Measurements from ENCODE around the gene FAM13A. TPM values are rescaled to one million over a fixed set of nuclear protein-coding genes. Genes with fewer than 3 reads are reported as not detected.

Gene FAM13A
- total and polyA plus RNA-seq, 2 of the 8 experiments (the other 6 are each of a cell fraction or from before 2014, with no cell fraction given), result 7.1 to 16.5 TPM

DNA sequence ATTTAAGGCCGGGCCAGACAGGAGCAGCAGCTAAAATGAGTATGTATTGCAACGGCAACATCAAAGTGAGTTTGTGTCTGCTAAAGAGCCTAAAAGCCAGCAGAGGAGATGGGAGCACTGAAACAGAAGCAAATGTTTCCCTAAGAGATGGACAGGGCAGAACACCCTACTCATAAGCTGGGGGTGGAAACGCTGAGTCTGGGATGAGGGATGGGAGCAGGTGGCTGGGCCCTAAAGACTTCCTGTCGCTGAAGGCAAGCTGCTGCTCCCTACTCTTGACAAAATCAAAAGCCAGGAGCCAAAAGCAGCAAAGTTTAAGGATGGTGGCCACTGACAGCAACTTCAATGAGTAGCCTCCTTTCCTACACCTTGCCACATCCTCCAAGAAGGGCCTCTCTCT, 318.8 kb downstream of the FAM13A start:
- Histone ChIP-seq H3K9ac (replicated peaks in 1 of 4; ENCODE audit: extremely low read depth in 1 of 4, low read depth in 3 of 4, low read length in 3 of 4) (no peak overlapping the region), H3K79me1 (ENCODE audit: low read depth, low read length) (no peaks in the 10 kb centered on the region), H3K14ac (ENCODE audit: insufficient read length) (no peak overlapping the region), H4K5ac (ENCODE audit: insufficient read length, low read depth, low read length) (no peak overlapping the region), H2BK12ac (ENCODE audit: low read depth, low read length) (peak overlapping the region; percentile 73), H4K91ac (replicated peaks; ENCODE audit: insufficient read length, low read length) (no peak overlapping the region), H3K27me3 (replicated peaks in 1 of 4; ENCODE audit: control insufficient read depth in 3 of 4, extremely low read depth in 1 of 4, insufficient read depth in 3 of 4, low read length in 3 of 4) (no peaks in the 10 kb centered on the region), H3K4me2 (ENCODE audit: insufficient read depth in 1 of 2, low read depth in 2 of 2, low read length in 2 of 2) (peak overlapping the region in 1 of 2 experiments; percentile 8; a peak in 2 of 4 replicates), H3K23me2 (ENCODE audit: low read depth, low read length) (no peaks in the 10 kb centered on the region), H3K27ac (ENCODE audit: low read depth, low read length) (no peak overlapping the region), H2BK15ac (ENCODE audit: low read length) (no peak overlapping the region), H2BK120ac (replicated peaks; ENCODE audit: low read depth, low read length) (no peak overlapping the region), H3K9me3 (ENCODE audit: insufficient read depth in 2 of 2, low read depth in 1 of 2, low read length in 1 of 2) (no peaks in the 10 kb centered on the region), H4K20me1 (replicated peaks in 1 of 2; ENCODE audit: control insufficient read depth in 1 of 2, insufficient read depth in 2 of 2, low read length in 2 of 2) (no peaks in the 10 kb centered on the region), H3K56ac (replicated peaks; ENCODE audit: insufficient read length, low read depth, low read length) (no peak overlapping the region), H2AK5ac (ENCODE audit: low read depth, low read length) (peak overlapping the region; percentile 55), H3K23ac (ENCODE audit: insufficient read length) (no peak overlapping the region), H2BK20ac (ENCODE audit: low read length) (no peak overlapping the region), H3K18ac (ENCODE audit: extremely low read depth, low read length) (peak overlapping the region; percentile 11; the same call in 1 of the 2 replicates), H3K4ac (replicated peaks; ENCODE audit: insufficient read length, low read depth, low read length) (no peak overlapping the region), H3K4me3 (ENCODE audit: extremely low read depth in 1 of 4, insufficient read depth in 2 of 4, low read depth in 3 of 4, low read length in 4 of 4) (no peak overlapping the region), H3K79me2 (ENCODE audit: control insufficient read depth in 1 of 2, insufficient read depth in 2 of 2, low read length in 2 of 2) (no peaks in the 10 kb centered on the region), H3K4me1 (replicated peaks in 1 of 4; ENCODE audit: control insufficient read depth in 3 of 4, insufficient read depth in 4 of 4, low read length in 3 of 4) (peaks cover 6 to 28% (median 11%) of the 10 kb centered on the region in 4 experiments; a peak in 6 of 7 replicates), H2AFZ (ENCODE audit: low read length) (no peak overlapping the region), H2BK5ac (ENCODE audit: low read depth, low read length) (peak overlapping the region; percentile 45; the same call in 1 of the 2 replicates), H3K36me3 (ENCODE audit: control insufficient read depth in 2 of 4, insufficient read depth in 4 of 4, low read length in 3 of 4) (no peaks in the 10 kb centered on the region; a peak in 1 of 8 replicates), H4K8ac (ENCODE audit: extremely low read depth, insufficient read depth, low read length) (no peak overlapping the region)
- FAIRE-seq (no peak), DNase-seq (ENCODE audit: low read depth in 1 of 2, low spot score in 2 of 2) (no peak)
- ChIA-PET POLR2A (ENCODE audit: partially characterized antibody) (interaction anchor here (0.9 to 3.1 kb wide), 3 partner anchors 9 to 146 kb away, joined by 3 to 20 read pairs (median 4); partner anchors contain the start of gene HERC3), CTCF (ENCODE audit: partially characterized antibody) (interaction anchor here (0.6 kb wide), 1 partner anchor 73 kb away, joined by 4 read pairs; no protein-coding TSS in a partner anchor)
- 87% methylated on average over 4 of the region's 4 CpGs; no CpG with 5 or more reads in 1 of the 2 experiments for WGBS, 2 experiments (ENCODE audit: extremely low coverage in 1 of 2, insufficient coverage in 1 of 2, insufficient read length in 1 of 2, insufficient replicate concordance in 2 of 2, low coverage in 1 of 2, low lambda C conversion rate in 2 of 2, missing lambda C conversion rate in 1 of 2)
- TF ChIP-seq MAFK (IDR thresholded peaks at IDR 0.05; ENCODE audit: low read depth, low read length) (no peak), CHD1 (IDR thresholded peaks at IDR 0.05; ENCODE audit: low read depth, low read length) (no peak), GABPA (IDR thresholded peaks at IDR 0.05; ENCODE audit: borderline replicate concordance, insufficient read depth, low read length) (no peak), KDM5A (IDR thresholded peaks at IDR 0.05; ENCODE audit: low read length) (no peak), KDM4A (IDR thresholded peaks at IDR 0.05; ENCODE audit: low read depth, low read length, severe bottlenecking) (no peak), SIN3A (conservative IDR thresholded peaks at IDR 0.05 in 1 of 2, IDR thresholded peaks at IDR 0.05 in 1 of 2; ENCODE audit: low read depth in 1 of 2, low read length in 2 of 2) (no peak), RBBP5 (IDR thresholded peaks at IDR 0.05; ENCODE audit: borderline replicate concordance, low read depth, low read length) (no peak), TAF1 (IDR thresholded peaks at IDR 0.05; ENCODE audit: low read depth, low read length) (no peak), EP300 (IDR thresholded peaks at IDR 0.05; ENCODE audit: borderline replicate concordance in 1 of 2, low read depth in 2 of 2, low read length in 2 of 2) (no peak), TEAD4 (IDR thresholded peaks at IDR 0.05; ENCODE audit: low read depth, low read length) (no peak), EZH2 (IDR thresholded peaks at IDR 0.05; ENCODE audit: low read depth, low read length, severe bottlenecking) (no peak)

All from H1 (cell line).